ENCODE data around the gene POLR3B.
A peak's percentile ranks its signal among the peaks of the same experiment; 100 is the strongest.

The POLR3B gene

GRCh38 chr12:106499628-106500027 lies 142.1 kb downstream of the POLR3B start:
- no peak for TF ChIP-seq CTCF (conservative IDR thresholded peaks at IDR 0.05; ENCODE audit: low read depth, low read length)
- DNase-seq (ENCODE audit: low read depth), result no peak
- H3K4me3 ChIP-seq (ENCODE audit: low read depth, low read length), result no peak overlapping the region

GRCh38 chr12:106506691-106507090 lies 149.1 kb downstream of the POLR3B start:
- no peak for TF ChIP-seq CTCF (conservative IDR thresholded peaks at IDR 0.05; ENCODE audit: low read depth, low read length)
- H3K4me3 ChIP-seq (ENCODE audit: low read depth, low read length), result no peak overlapping the region
- DNase-seq (ENCODE audit: low read depth), result no peak

GRCh38 chr12:106508966-106509365 lies 151.4 kb downstream of the POLR3B start:
- no peak overlapping the region for H3K4me3 ChIP-seq (ENCODE audit: low read depth, low read length)
- TF ChIP-seq CTCF (conservative IDR thresholded peaks at IDR 0.05; ENCODE audit: low read depth, low read length), result no peak
- DNase-seq (ENCODE audit: low read depth), result no peak

- DNase-seq (ENCODE audit: low read depth), result no peak
- TF ChIP-seq CTCF (conservative IDR thresholded peaks at IDR 0.05; ENCODE audit: low read depth, low read length), result no peak
Observed at GRCh38 chr12:106511365-106511764, 153.8 kb downstream of the POLR3B start.

GRCh38 chr12:106517314-106517713 lies 159.8 kb downstream of the POLR3B start:
- no peak for TF ChIP-seq CTCF (conservative IDR thresholded peaks at IDR 0.05; ENCODE audit: low read depth, low read length)
- no peak for DNase-seq (ENCODE audit: low read depth)
- H3K4me3 ChIP-seq (ENCODE audit: low read depth, low read length), result no peak overlapping the region

More at GRCh38 chr12:106511365-106511764, 153.8 kb downstream of the POLR3B start:
- H3K4me3 ChIP-seq (ENCODE audit: low read depth, low read length), result no peak overlapping the region

- no peak overlapping the region for H3K4me3 ChIP-seq (ENCODE audit: low read depth, low read length)
- TF ChIP-seq CTCF (conservative IDR thresholded peaks at IDR 0.05; ENCODE audit: low read depth, low read length), result no peak
- peak; percentile 15 for DNase-seq (ENCODE audit: low read depth)
Observed at GRCh38 chr12:106519607-106520021, 162.1 kb downstream of the POLR3B start.

GRCh38 chr12:106521901-106522300 lies 164.4 kb downstream of the POLR3B start:
- TF ChIP-seq CTCF (conservative IDR thresholded peaks at IDR 0.05; ENCODE audit: low read depth, low read length), result no peak
- no peak for DNase-seq (ENCODE audit: low read depth)
- no peak overlapping the region for H3K4me3 ChIP-seq (ENCODE audit: low read depth, low read length)
